ENCODE results near the gene PWWP2A.

DNA sequence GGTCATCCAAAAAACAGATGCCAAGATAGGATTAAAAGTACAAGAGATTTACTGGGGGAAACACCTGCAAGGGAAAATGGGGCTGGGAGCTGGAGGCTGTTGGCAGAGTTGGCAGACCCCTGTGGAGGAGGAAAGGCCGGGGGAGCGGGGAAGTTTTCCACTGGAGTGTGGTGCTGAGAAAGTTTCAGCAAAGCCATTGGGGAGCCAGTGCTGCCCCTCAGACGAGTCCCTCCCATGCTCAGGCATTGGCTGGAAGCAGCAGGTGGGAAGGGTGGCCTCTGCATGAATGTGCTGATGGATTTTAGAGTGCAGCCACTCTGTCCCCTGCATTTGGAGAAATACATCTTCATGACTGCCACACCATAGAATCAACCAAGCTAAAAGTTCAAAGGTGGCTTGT is 57.5 kb downstream of the PWWP2A start:
- TF ChIP-seq, protein P1, sequence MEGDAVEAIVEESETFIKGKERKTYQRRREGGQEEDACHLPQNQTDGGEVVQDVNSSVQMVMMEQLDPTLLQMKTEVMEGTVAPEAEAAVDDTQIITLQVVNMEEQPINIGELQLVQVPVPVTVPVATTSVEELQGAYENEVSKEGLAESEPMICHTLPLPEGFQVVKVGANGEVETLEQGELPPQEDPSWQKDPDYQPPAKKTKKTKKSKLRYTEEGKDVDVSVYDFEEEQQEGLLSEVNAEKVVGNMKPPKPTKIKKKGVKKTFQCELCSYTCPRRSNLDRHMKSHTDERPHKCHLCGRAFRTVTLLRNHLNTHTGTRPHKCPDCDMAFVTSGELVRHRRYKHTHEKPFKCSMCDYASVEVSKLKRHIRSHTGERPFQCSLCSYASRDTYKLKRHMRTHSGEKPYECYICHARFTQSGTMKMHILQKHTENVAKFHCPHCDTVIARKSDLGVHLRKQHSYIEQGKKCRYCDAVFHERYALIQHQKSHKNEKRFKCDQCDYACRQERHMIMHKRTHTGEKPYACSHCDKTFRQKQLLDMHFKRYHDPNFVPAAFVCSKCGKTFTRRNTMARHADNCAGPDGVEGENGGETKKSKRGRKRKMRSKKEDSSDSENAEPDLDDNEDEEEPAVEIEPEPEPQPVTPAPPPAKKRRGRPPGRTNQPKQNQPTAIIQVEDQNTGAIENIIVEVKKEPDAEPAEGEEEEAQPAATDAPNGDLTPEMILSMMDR (conservative IDR thresholded peaks at IDR 0.05; ENCODE audit: low read depth in 2 of 2): no peak
- no peak for TF ChIP-seq POLR2AphosphoS5 (IDR thresholded peaks at IDR 0.05; ENCODE audit: low read depth)
- TF ChIP-seq, protein P2, sequence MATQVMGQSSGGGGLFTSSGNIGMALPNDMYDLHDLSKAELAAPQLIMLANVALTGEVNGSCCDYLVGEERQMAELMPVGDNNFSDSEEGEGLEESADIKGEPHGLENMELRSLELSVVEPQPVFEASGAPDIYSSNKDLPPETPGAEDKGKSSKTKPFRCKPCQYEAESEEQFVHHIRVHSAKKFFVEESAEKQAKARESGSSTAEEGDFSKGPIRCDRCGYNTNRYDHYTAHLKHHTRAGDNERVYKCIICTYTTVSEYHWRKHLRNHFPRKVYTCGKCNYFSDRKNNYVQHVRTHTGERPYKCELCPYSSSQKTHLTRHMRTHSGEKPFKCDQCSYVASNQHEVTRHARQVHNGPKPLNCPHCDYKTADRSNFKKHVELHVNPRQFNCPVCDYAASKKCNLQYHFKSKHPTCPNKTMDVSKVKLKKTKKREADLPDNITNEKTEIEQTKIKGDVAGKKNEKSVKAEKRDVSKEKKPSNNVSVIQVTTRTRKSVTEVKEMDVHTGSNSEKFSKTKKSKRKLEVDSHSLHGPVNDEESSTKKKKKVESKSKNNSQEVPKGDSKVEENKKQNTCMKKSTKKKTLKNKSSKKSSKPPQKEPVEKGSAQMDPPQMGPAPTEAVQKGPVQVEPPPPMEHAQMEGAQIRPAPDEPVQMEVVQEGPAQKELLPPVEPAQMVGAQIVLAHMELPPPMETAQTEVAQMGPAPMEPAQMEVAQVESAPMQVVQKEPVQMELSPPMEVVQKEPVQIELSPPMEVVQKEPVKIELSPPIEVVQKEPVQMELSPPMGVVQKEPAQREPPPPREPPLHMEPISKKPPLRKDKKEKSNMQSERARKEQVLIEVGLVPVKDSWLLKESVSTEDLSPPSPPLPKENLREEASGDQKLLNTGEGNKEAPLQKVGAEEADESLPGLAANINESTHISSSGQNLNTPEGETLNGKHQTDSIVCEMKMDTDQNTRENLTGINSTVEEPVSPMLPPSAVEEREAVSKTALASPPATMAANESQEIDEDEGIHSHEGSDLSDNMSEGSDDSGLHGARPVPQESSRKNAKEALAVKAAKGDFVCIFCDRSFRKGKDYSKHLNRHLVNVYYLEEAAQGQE (IDR thresholded peaks at IDR 0.05; ENCODE audit: unreplicated experiment): no peak
- no peak for TF ChIP-seq EZH2 (IDR thresholded peaks at IDR 0.05; ENCODE audit: low read depth, unreplicated experiment)
- no peak for TF ChIP-seq STAT1 (IDR thresholded peaks at IDR 0.05; ENCODE audit: unreplicated experiment)
- TF ChIP-seq JUNB (IDR thresholded peaks at IDR 0.05; ENCODE audit: unreplicated experiment): no peak
- no peak for TF ChIP-seq EZH2phosphoT487 (IDR thresholded peaks at IDR 0.05; ENCODE audit: unreplicated experiment)
- TF ChIP-seq CREB1 (CRISPR knock-in tag; IDR thresholded peaks at IDR 0.05; ENCODE audit: low read depth): no peak
- TF ChIP-seq, protein P3, sequence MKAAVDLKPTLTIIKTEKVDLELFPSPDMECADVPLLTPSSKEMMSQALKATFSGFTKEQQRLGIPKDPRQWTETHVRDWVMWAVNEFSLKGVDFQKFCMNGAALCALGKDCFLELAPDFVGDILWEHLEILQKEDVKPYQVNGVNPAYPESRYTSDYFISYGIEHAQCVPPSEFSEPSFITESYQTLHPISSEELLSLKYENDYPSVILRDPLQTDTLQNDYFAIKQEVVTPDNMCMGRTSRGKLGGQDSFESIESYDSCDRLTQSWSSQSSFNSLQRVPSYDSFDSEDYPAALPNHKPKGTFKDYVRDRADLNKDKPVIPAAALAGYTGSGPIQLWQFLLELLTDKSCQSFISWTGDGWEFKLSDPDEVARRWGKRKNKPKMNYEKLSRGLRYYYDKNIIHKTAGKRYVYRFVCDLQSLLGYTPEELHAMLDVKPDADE (IDR thresholded peaks at IDR 0.05): no peak
- TF ChIP-seq ZNF331 (CRISPR knock-in tag; IDR thresholded peaks at IDR 0.05; ENCODE audit: low read depth): no peak
- TF ChIP-seq NANOG (IDR thresholded peaks at IDR 0.05; ENCODE audit: borderline replicate concordance): no peak
- TF ChIP-seq, protein P4, sequence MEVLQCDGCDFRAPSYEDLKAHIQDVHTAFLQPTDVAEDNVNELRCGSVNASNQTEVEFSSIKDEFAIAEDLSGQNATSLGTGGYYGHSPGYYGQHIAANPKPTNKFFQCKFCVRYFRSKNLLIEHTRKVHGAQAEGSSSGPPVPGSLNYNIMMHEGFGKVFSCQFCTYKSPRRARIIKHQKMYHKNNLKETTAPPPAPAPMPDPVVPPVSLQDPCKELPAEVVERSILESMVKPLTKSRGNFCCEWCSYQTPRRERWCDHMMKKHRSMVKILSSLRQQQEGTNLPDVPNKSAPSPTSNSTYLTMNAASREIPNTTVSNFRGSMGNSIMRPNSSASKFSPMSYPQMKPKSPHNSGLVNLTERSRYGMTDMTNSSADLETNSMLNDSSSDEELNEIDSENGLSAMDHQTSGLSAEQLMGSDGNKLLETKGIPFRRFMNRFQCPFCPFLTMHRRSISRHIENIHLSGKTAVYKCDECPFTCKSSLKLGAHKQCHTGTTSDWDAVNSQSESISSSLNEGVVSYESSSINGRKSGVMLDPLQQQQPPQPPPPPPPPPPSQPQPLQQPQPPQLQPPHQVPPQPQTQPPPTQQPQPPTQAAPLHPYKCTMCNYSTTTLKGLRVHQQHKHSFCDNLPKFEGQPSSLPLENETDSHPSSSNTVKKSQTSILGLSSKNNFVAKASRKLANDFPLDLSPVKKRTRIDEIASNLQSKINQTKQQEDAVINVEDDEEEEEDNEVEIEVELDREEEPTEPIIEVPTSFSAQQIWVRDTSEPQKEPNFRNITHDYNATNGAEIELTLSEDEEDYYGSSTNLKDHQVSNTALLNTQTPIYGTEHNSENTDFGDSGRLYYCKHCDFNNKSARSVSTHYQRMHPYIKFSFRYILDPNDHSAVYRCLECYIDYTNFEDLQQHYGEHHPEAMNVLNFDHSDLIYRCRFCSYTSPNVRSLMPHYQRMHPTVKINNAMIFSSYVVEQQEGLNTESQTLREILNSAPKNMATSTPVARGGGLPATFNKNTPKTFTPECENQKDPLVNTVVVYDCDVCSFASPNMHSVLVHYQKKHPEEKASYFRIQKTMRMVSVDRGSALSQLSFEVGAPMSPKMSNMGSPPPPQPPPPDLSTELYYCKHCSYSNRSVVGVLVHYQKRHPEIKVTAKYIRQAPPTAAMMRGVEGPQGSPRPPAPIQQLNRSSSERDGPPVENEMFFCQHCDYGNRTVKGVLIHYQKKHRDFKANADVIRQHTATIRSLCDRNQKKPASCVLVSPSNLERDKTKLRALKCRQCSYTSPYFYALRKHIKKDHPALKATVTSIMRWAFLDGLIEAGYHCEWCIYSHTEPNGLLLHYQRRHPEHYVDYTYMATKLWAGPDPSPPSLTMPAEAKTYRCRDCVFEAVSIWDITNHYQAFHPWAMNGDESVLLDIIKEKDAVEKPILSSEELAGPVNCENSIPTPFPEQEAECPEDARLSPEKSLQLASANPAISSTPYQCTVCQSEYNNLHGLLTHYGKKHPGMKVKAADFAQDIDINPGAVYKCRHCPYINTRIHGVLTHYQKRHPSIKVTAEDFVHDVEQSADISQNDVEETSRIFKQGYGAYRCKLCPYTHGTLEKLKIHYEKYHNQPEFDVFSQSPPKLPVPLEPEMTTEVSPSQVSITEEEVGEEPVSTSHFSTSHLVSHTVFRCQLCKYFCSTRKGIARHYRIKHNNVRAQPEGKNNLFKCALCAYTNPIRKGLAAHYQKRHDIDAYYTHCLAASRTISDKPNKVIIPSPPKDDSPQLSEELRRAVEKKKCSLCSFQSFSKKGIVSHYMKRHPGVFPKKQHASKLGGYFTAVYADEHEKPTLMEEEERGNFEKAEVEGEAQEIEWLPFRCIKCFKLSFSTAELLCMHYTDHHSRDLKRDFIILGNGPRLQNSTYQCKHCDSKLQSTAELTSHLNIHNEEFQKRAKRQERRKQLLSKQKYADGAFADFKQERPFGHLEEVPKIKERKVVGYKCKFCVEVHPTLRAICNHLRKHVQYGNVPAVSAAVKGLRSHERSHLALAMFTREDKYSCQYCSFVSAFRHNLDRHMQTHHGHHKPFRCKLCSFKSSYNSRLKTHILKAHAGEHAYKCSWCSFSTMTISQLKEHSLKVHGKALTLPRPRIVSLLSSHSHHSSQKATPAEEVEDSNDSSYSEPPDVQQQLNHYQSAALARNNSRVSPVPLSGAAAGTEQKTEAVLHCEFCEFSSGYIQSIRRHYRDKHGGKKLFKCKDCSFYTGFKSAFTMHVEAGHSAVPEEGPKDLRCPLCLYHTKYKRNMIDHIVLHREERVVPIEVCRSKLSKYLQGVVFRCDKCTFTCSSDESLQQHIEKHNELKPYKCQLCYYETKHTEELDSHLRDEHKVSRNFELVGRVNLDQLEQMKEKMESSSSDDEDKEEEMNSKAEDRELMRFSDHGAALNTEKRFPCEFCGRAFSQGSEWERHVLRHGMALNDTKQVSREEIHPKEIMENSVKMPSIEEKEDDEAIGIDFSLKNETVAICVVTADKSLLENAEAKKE (CRISPR knock-in tag; IDR thresholded peaks at IDR 0.05): no peak
